CD4-positive, alpha-beta T cell treated with Interferon gamma for 1 hour (primary cell): Measurements from ENCODE around the gene DPP6.
"Not testable (repeated sequence)": the region's sequence is repeated elsewhere in the genome, so short reads cannot be mapped to it uniquely, and the experiment has no call there.

Experiments
- DNase-seq: peaks from one replicate; pipeline ENCODE4 v3.0.0-alpha.2; 2020

Gene DPP6

DNA sequence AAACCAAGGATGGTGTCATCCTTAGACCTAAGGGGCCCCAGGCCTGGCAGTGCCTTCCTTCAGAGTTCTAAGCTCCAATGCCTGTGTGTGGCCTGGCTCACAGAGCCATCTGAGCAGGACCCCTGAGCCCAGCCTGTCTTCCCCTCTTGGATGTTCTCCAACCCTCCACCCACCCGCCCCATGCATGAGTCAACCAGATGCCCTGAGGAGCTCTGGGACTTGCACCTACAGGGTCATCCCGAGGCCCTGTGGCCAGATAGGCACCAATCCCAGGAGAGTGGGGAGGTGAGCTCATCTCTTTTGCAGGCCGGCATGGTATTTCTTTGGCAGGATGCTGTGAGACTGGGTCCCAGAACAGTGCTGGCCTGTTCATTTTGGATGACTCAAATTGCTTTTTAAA, 103.7 kb downstream of the DPP6 start:
- DNase-seq, result not testable (repeated sequence)

DNA sequence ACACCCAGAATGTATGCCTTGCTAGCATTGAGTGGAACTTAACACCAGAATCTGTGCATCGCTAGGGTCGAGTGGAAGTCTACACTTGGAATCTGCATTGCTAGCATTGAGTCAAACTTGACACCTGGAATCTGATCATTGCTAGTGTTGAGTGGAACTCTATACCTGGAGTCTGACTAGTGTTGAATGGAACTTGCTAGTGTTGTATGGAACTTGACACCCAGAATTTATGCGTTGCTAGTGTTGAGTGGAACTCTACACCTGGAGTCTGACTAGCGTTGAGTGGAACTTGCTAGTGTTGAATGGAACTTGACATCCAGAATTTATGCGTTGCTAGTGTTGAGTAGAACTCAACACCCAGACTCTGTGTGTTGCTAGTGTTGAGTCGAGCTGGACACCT, 110.7 kb downstream of the DPP6 start:
- DNase-seq, result not testable (repeated sequence)

DNA sequence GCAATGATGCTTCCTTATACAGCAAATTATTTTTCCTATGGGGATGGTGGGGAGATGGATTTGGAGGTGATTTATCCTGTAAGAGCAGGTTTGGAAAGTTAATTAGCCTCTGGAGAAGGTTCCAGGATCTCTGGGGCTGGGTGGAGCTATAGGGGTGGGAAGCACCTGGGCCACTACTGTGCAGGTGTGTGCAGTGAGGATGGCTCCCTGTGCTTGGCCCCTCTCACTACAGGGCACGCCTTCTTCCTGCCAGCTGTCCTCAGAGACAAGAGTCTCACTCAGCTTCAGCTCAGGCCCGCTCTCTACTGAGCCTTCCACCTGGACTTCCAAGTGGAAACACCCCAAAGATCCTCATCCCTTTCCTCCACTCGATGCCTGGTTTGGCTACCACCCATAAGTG, 111.4 kb downstream of the DPP6 start:
- not testable (repeated sequence) for DNase-seq

DNA sequence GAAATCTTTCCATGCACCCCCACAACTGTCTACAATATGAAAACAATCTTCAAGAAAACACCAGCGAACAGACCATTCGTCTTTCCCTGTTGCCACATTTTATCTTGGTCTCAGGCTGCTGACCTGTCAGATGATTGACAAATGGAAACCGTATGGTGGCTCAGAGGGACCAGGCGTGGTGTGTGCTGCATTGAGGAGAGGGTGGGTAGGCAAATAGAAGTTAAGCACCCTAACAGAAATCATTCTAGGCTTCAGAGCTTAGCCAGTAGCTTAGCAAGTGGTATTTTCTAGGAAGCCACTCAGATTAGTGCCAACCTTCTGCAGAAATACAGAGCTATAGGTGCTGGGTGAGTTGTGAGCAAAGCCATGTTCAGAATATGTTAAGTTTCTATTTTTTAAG, 114.9 kb downstream of the DPP6 start:
- no peak for DNase-seq

DNA sequence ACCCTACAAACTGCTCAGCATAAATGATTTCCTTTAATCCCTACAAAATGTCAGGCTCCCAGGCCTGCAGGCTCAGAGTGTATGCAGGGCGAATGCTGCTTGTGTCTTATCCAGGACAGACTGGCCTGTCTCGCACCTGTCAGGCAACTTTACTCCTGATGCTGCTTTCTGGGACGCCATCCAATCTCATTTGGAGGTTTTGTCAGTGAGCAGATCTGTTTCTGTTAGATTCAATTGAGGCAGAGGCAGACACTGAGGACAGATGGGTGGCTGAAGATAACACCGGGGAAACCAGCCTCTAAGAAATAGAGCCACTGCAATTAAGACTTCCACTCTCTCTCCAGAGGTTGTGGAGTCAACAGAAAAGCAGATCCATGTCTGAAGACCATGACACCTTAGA, 115.6 kb downstream of the DPP6 start:
- no peak for DNase-seq

DNA sequence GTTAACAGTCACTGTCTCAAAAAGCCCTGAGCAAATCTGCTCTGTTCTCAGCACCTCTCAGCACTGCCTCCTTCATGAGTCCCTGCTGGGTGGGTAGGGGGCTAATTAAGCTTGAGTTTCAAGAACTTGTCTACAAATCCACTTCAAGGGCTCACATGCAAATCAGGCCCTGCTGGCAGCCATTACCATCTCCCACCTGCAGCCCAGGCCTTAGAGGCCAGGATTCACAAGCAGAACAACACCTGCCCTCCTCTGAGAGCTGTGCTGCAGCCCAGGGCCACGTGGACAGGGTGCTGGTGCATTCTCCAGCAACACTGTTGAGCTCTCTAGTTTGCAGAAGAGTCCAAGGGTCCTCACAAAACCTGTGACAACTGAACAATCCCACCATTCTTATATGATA, 119.2 kb downstream of the DPP6 start:
- DNase-seq, result no peak

DNA sequence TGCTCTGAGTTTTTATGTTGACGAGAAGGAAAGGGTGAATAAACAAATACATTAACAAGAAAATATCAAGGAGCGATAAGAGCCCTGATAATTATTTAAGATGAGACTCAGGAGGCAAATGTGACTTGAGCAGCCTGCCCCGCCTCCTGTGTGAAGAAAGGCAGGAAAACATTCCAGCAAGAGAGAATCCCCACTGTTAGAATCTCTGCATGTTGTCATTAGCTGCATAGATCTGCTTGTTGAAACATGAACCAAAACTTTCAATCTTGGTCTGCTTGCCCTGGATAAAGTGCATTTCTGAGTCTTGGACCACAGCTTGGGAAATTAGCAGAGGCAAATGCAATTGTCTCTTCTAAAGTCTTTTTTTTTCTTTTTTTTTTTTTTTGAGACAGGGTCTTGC, 120.0 kb downstream of the DPP6 start:
- no peak for DNase-seq

DNA sequence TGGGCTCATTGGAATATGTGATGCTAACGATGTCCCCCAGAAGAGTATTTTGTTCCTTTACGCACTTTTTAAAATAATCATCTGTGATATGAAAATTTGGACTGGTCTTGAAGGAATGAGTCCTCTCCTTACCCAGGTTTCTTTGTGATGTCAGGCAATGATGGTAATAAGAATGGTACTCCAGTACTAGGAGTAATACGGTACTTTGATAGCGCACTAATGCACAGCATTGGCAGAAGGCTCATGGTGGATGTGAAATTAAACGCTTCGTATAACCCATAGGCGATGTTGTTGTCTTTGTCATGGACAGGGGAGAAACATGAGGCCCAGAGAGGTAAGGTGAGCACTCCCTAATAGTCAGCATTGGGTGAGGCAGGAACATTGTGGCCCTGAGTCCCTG, 125.4 kb downstream of the DPP6 start:
- DNase-seq, result no peak

DNA sequence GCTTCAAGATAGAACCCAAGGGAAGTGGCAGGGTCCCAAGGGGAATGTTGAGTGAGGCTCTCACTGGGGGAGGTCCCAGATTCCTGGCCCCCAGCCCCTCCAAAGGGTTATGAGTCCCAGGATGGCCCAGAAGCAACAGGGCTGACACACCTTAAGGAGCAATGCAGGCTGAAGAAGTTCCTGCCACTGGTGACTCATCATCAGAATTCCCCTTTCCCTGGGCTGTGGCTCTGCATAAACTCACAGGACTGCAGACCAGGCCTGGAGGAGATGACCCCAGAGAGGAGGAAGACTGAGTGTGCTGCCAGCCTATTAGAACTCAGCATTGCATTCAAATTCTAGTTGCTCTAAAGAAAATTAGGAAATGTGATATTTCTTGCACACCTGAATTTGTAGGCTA, 126.7 kb downstream of the DPP6 start:
- DNase-seq, result no peak

DNA sequence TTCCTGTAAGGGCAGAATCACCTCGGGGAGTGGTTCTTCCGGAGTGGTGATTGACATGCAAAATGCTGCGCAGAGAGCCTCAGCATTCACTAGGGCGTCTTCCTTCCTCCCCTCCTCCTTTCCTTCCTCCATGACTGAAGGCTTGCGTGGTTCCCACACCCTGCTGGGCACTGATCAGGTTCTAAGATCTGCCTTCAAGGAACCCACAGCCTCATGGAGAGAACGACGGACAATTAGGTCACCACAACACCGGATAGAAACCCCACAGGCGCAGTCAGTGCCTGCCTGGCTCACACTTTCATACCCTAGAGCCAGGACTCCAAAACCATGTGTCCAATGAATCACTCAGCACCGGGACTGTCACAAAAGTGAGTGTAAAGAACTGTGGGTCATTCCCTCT, 131.3 kb downstream of the DPP6 start:
- DNase-seq, result no peak

DNA sequence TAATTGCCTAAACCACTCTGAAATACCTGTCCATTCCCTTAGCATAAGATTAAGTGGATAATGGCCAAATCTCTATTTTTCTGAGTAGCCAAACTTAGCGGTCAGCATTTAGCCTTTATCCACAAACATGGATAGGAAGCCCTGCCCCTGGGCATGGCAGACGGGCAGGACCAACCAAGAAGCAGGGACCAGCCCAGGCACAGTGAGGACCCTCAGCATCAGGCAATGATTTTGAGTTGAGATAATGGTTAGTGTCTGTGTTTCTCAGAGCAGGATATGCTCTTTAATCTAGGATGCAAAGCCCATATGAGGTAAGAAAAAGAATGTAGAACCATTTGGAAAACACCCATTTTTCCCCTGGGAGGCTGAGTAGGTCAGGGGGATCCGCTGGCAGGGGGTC, 131.7 kb downstream of the DPP6 start:
- no peak for DNase-seq

DNA sequence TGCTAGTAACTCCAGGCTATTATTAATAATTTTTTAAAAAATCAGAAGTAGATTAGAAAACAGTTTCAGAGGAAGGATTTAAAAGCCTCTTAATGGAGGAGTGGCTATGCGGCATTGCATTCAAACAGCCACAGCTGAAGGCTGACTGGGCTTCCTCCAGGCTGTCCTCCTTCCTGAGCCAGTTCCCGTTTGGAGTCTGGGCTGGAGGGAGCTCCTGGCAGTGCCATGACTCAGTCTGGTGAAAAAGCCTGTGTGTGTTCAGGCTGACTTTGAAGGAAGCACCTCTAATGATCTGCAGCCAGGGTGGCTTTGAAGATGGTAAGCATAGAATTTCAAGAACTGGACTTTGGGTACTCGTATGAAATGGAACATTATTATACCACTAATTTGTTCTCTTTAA, 134.6 kb downstream of the DPP6 start:
- DNase-seq, result no peak

DNA sequence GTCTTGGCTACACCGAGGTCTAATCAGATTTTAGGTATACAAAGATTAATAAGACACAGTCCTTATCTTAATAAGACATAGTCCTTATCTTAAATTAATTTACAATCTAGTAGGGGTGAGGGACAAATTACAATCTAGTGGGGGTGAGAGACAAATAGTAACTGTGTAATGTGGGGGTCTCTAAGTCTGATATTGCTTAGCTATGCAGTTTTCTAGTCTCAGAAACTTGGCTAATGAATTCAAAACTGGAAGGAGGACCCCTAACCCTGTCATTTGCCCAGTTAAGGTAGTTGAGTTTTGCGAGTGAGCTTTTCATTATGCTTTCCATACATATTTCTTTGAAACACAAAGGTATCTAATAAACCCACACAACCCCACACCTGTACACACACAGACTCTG, 136.1 kb downstream of the DPP6 start:
- DNase-seq, result no peak

DNA sequence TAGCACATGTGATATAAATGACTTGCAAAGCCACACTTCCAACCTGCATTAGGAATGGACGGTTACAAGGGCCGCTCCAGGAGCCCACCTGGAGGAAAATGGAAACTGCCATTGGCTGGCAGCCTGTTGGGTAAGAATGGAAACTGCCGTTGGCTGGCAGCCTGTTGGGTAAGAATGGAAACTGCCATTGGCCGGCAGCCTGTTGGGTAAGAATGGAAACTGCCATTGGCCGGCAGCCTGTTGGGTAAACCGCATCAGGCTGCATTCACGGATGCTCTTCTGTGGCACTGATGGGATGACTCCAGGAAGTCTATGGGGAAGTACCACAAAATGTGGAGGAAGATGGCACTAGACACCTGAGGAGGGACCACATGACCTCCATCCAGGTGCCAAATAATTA, 143.1 kb downstream of the DPP6 start:
- no peak for DNase-seq

DNA sequence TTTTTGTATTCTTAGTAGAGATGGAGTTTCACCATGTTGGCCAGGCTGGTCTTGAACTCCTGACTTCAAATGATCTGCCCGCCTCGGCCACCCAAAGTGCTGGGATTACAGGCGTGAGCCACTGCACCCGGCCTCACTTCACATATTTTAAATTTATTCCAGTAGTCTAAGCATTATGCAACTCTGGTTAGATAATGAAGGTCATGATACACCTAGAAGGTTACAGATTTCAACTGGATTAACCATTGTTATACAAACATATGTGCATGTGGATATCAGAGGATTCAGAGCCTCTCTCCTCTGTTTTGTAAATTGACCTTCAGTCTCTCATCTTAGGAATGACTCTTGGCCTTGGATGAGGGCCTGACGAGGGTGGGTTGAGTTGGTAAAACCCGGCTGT, 146.3 kb downstream of the DPP6 start:
- no peak for DNase-seq

DNA sequence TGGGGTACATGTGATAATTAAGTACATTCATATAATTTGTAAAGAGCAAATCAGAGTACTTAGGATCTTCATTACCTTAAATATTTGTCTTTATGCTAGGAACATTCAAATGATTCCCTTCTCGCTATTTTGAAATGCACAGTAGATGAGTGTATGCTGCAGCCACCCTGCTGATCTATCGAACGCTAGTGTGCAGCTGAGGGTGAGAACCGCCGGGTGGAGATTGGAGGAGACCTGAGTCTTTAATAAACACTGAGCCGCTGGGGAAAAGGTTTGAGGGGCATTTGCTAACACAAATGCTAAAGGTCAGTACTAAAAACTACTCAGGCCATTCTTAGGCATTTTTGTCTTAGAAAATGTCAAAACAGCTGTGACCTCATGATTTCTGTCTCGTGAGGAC, 148.0 kb downstream of the DPP6 start:
- no peak for DNase-seq

DNA sequence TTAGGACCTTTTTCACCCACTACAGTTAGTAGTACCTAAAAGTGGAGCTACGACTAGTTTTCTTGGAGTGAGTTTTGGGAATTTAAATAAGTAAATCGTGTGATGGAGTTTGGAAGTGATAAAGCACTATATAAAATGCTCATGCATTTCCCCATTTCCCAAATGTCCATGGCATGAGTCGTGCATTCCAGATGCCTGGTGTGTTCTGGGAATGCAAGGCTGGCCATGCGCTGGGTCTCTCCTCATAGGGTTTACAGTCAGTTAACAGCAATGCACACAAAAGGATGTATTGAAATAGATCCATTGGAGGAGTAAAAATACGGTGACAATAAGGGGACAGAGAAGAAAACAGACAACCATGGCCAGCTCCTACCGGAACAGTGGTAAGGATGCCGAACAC, 149.8 kb downstream of the DPP6 start:
- no peak for DNase-seq

DNA sequence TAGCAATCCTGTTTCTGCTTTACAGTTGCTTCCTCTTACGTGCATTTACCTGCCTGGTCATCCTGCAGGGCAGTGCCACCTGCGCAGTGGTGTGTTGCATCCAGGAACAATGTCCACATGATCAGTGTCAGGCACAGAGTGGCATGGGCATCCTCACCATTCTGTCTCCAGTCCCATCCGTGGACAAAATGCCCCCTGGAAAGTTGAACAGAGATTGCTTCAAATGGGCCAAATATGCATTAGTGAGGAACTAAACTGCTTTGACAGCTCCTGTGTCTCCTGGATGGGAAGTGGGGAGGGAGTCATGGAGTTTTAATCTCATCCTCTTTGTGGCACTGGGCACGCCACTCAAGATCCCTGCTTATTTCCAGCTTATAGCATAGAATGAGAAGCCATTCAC, 151.8 kb downstream of the DPP6 start:
- DNase-seq, result no peak

DNA sequence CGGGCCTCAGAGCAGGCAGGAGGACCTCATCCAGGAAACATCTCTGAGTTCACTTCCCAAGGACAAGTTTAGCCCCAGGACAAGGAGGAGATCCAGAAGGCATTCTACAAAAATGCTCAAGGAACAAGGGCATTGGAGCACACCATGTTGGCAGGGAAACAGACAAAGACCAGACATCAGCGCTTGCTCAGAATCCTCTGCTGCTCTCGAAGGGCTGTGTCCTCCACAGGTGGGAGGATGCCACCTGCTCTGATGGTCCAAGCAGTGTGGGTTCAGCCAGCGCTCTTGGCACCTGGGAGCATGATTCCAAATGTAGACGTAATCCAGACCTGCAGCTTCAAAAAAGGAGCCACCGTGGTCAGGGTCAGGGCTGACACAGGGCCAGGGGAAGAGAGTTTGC, 160.7 kb downstream of the DPP6 start:
- no peak for DNase-seq

DNA sequence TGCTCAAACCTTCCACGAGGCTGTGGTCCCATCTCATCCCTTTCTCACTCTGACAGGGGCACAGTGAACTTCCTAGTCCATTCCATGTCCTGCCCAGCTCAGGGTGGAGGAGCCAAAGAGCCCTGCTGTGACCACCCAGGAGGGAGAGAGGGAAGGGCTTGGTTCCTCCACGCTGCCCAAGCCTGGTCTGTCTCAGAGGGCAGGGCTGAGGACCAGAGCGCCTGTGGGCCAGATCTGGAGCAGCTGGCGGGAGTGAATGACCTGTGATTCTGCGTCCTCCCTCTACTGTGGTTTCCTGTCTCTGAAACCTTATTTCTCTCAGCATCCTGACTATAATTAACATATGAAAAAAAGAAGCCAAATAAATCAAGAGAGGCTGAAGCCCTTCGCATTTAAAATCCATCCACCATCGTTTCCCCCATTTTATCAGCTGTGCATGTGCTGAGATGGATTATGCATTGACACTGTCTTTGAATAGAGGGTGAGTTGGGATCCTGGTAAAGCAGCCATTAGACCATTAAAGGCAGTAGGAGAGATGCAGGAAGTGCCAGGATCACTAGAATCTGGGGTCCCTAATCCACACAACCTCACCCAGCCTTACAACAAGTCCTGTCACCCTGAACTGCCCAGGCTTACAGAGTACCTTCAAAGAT, 165.6 kb downstream of the DPP6 start:
- DNase-seq, result no peak

DNA sequence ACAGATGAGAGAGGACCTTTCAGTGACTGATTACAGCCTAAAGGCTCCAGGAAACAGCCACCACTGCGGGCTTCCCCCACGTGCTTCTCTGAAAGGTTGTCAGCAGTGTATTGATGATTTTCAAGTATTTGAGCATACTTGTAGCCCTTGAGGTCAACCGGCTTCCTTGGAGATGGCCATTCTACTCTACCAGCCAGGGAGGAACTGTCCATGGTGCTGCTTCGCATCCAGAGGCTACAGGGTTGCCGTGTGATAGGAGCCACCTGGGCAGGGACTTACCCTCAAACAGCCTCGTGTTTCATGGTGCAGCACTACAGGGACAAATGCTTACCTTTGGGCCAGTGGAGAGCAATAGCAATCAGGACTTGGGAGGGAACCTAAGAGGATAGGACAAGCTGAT, 179.5 kb downstream of the DPP6 start:
- no peak for DNase-seq

DNA sequence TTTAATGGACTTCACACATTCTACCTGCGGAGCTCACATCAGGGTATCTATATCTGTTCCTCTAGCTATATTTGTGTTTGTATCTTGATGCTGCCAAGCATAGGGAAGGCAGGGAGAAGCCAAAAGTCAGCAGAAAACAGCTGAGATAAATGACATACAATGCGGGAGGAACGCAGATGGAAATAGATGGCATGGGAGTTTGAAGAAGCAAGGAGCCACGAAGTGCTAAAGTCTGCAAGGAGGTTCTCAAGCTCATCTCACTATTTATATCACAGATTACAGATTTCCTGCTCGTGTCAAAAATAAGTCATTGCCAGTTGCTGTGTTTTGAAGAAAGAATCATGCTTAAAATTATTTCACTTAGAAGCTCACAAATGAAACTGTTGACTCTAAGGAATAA, 180.5 kb downstream of the DPP6 start:
- DNase-seq, result no peak

DNA sequence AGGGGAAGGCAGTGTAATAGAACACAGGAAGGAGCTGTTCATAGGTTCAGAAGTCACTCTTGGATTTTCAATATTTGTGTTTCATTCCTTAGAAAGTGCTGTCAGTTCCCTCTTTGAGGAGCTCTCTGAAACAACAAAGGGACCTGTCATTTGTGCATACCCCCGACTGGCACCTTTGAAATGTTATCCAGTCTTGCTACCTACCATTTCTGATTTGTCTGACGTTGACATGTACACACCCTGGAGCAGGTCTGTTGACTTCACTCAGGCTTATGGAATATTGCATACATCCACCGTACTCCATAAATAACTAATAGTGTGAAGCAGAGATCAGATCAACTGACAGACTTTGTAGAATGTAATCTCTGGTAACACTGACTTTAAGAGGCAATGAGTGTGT, 189.8 kb downstream of the DPP6 start:
- DNase-seq, result no peak

DNA sequence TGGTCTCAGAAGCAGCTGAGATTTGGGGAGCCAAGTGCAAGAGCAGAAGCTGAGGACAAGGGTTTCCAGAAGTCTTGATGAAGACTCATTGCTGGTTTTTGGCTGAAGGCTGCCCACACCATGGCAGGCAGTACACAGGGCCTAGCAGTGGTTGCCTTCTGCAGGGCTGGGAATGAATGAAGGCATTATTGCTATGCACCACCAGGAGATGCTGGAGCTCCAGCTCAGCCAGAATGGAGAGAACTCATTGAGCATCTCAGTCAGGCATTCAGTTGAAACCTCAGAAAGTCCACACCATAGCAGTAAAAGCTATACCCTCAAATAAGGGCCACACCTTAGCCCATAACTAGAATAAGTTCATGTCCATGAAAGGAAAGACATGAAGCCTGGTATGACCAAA, 190.5 kb downstream of the DPP6 start:
- DNase-seq, result no peak

DNA sequence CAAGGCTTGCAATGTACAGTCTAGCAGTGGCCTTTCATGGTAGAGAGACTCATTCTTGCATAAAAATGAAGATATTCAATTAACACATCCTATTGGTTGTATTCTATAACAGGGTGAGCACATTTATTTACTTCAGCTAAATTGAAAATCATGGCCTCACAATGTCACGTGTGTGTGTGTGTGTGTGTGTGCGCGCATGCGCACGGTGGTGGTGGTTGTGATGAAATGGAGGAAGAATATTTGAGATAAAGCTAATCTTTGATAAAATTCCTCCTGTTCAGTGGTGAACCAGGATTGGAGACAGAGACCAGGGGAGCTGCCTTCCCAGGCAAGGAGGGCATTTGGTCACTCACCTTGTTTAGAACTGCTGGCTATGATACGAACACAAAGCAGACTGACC, 199.8 kb downstream of the DPP6 start:
- DNase-seq, result no peak

DNA sequence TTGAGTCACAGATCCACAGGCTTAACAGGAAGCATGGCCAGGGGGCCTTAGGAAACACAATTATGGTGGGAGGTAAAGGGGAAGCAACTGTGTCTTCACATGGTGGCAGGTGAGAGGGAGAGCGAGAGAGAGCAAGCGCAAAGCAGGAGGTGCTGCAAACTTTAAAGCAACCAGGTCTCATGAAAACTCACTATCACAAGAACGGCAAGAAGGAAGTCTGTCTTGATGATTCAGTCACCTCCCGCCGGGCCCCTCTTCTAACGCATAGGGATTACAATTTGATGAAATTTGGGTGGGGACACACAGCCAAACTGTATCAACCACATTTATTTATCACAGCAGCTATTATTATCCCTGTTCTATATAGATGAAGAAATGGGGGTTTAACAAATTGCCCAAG, 201.6 kb downstream of the DPP6 start:
- no peak for DNase-seq
